K562 (cell line): ENCODE data around the gene VPS16. TPM values are rescaled to one million over a fixed set of nuclear protein-coding genes. Genes with fewer than 3 reads are reported as not detected.

Experiments used
- ATF2 ChIP-seq: sonication (generic); formaldehyde crosslinking; IDR thresholded peaks from 2 replicates; pipeline ENCODE4 v1.8.1; 2022; ENCODE audit warnings: missing genetic modification reagents
- CBFA2T2 ChIP-seq: fragments of 450-650 bp; conservative IDR thresholded peaks from 2 replicates; pipeline ENCODE4 v1.6.1; 2017; ENCODE audit warnings: mild to moderate bottlenecking
- CC2D1A ChIP-seq: fragments of 450-650 bp; IDR thresholded peaks from 2 replicates; pipeline ENCODE4 v1.6.1; 2017; ENCODE audit warnings: mild to moderate bottlenecking
- CREB3 ChIP-seq: fragments of 450-650 bp; conservative IDR thresholded peaks from 2 replicates; pipeline ENCODE4 v1.6.1; 2016; ENCODE audit warnings: missing genetic modification characterization, low read depth, mild to moderate bottlenecking, missing compliant biosample characterization, moderate library complexity
- DMBX1 ChIP-seq: fragments of 250-450 bp; sonication (Bioruptor Pico); IDR thresholded peaks from 2 replicates; pipeline ENCODE4 v1.8.0; 2022; ENCODE audit warnings: inconsistent platforms, mild to moderate bottlenecking, moderate library complexity, borderline replicate concordance
- GABPA ChIP-seq: fragments of 200-800 bp; sonication (Bioruptor generic); conservative IDR thresholded peaks from 2 replicates; pipeline ENCODE4 v1.6.1; 2016; ENCODE audit warnings: low read depth, missing genetic modification characterization, missing compliant biosample characterization
- HDAC3 ChIP-seq: fragments of 450-650 bp; IDR thresholded peaks from 2 replicates; pipeline ENCODE4 v1.6.1; 2018; ENCODE audit warnings: borderline replicate concordance, mild to moderate bottlenecking, moderate library complexity; ENCODE audit not compliant: partially characterized antibody
- HDAC8 ChIP-seq: fragments of 450-650 bp; IDR thresholded peaks from 2 replicates; pipeline ENCODE4 v1.6.1; 2016; ENCODE audit warnings: mild to moderate bottlenecking, missing genetic modification characterization, moderate library complexity, missing compliant biosample characterization
- KAT7 ChIP-seq: sonication (generic); formaldehyde crosslinking; IDR thresholded peaks from 2 replicates; pipeline ENCODE4 v1.8.0; 2022; ENCODE audit warnings: missing genetic modification reagents, mild to moderate bottlenecking, borderline replicate concordance
- NUFIP1 ChIP-seq: fragments of 450-650 bp; IDR thresholded peaks from 2 replicates; pipeline ENCODE4 v1.6.1; 2018; ENCODE audit not compliant: partially characterized antibody
- PCBP2 ChIP-seq: fragments of 200-400 bp; formaldehyde crosslinking; IDR thresholded peaks from 2 replicates; pipeline ENCODE4 v1.6.1; 2018; ENCODE audit warnings: low read length, low read depth, mild to moderate bottlenecking, moderate library complexity; ENCODE audit not compliant: poor library complexity, severe bottlenecking
- PHF8 ChIP-seq: fragments of 200-600 bp; sonication (generic); IDR thresholded peaks from 2 replicates; pipeline ENCODE4 v1.6.1; 2012; ENCODE audit warnings: mixed run types, mild to moderate bottlenecking, inconsistent platforms, low read length, moderate library complexity, borderline replicate concordance
- PML ChIP-seq: IDR thresholded peaks from 2 replicates; pipeline ENCODE4 v1.6.1; 2012; ENCODE audit warnings: low read length, inconsistent platforms
- RAD21 ChIP-seq, 2 experiments: fragments of 250-450 bp in 1 of 2; fragments of 450-650 bp in 1 of 2; sonication (Bioruptor Pico) in 1 of 2; formaldehyde crosslinking in 1 of 2; IDR thresholded peaks in 1 of 2; conservative IDR thresholded peaks in 1 of 2; 2 replicates each; pipeline versions ENCODE4 v1.4.0 to v1.8.0; 2020 to 2022; ENCODE audit warnings: mild to moderate bottlenecking in 2 of 2, moderate library complexity in 1 of 2
- RAD51 ChIP-seq: fragments of 450-650 bp; IDR thresholded peaks from 2 replicates; pipeline ENCODE4 v1.7.1; 2016; ENCODE audit warnings: low read depth, mild to moderate bottlenecking, borderline replicate concordance
- SIN3B ChIP-seq: fragments of 450-650 bp; IDR thresholded peaks from 2 replicates; pipeline ENCODE4 v1.6.1; 2017; ENCODE audit warnings: low read depth, mild to moderate bottlenecking, moderate library complexity
- SIRT6 ChIP-seq: IDR thresholded peaks from one replicate; pipeline ENCODE4 v1.6.1; 2012; ENCODE audit warnings: low read depth, mild to moderate bottlenecking, control low read depth, inconsistent platforms, low read length, moderate library complexity
- TCF3 ChIP-seq: sonication (generic); formaldehyde crosslinking; IDR thresholded peaks from 2 replicates; pipeline ENCODE4 v1.4.0; 2020; ENCODE audit warnings: mild to moderate bottlenecking, missing genetic modification reagents
- TCF7L2 ChIP-seq: fragments of 150-350 bp; IDR thresholded peaks from 2 replicates; pipeline ENCODE4 v1.6.1; 2016; ENCODE audit warnings: low read depth, mild to moderate bottlenecking, low read length, moderate library complexity
- ZNF644 ChIP-seq: fragments of 200-800 bp; sonication (Bioruptor generic); IDR thresholded peaks from 2 replicates; pipeline ENCODE4 v1.6.1; 2016; ENCODE audit warnings: low read depth, missing genetic modification characterization, missing compliant biosample characterization
- ZSCAN29 ChIP-seq: fragments of 450-650 bp; IDR thresholded peaks from 2 replicates; pipeline ENCODE4 v1.6.1; 2017
- polyA plus RNA-seq, 8 experiments: library from polyadenylated mRNA; depleted of rRNA in 4 of 8; stranded (reverse) in 5 of 8; unstranded in 3 of 8; fragments of >200 nt; fragmentation: Nextera tagmentation in 2 of 8; fragmentation: Illumina TruSeq in 1 of 8; extraction: Ambion mirVana in 2 of 8; extraction: Trizol in 1 of 8; gene quantifications; 2 replicates each; pipeline versions ENCODE4 v1.2.1 to v1.2.3, GENCODE V29; 2011 to 2014; ENCODE audit warnings: inconsistent platforms in 1 of 8, missing spikeins in 1 of 8
- total RNA-seq, 7 experiments: library from RNA; depleted of rRNA in 6 of 7; stranded (reverse); fragments of >200 nt in 6 of 7; fragmentation: Illumina TruSeq in 2 of 7; extraction: Trizol in 2 of 7; gene quantifications; 2 replicates each; pipeline versions ENCODE4 v1.2.1 to v1.2.3, GENCODE V29; 2011 to 2021; ENCODE audit warnings: low replicate concordance in 1 of 7

VPS16 gene
- total and polyA plus RNA-seq, 9 of the 15 experiments (the other 6 are each of a cell fraction or from before 2014, with no cell fraction given): 6.8 to 24.7 (median 14.0) TPM

GRCh38 chr20:2872459-2873009 is 32.0 kb downstream of the VPS16 start (continued):
- TF ChIP-seq CBFA2T2 (peak; percentile 54), HDAC8 (no peak), CC2D1A (0 out of 2 replicates have a peak, but pooled peaks have one; percentile 18), SIN3B (no peak), SIRT6 (no peak), RAD51 (no peak), ATF2 (CRISPR knock-in tag) (no peak), PCBP2 (no peak), RAD21 (CRISPR knock-in tag; conservative IDR thresholded peaks at IDR 0.05 in 1 of 2, IDR thresholded peaks at IDR 0.05 in 1 of 2) (peak; percentile 43 to 53), DMBX1 (CRISPR knock-in tag) (no peak), PML (no peak; the same call in 1 of the 2 replicates), ZSCAN29 (0 out of 2 replicates have a peak, but pooled peaks have one; percentile 23), HDAC3 (no peak), CREB3 (tag) (no peak), GABPA (no peak; the same call in 1 of the 2 replicates), PHF8 (peak; percentile 9; the same call in 1 of the 2 replicates), TCF7L2 (no peak), NUFIP1 (no peak), TCF3 (peak; percentile 69), KAT7 (CRISPR knock-in tag) (peak; percentile 45; the same call in 1 of the 2 replicates), ZNF644 (tag) (no peak)
